Fibroblast of skin of right quadriceps (primary cell): ENCODE data around the gene PAPSS1.
"Not testable (repeated sequence)": the region's sequence is repeated elsewhere in the genome, so short reads cannot be mapped to it uniquely, and the experiment has no call there.

Experiments
- DNase-seq: peaks from one replicate; pipeline ENCODE4 v3.0.0-alpha.2; 2013

PAPSS1 gene

DNA sequence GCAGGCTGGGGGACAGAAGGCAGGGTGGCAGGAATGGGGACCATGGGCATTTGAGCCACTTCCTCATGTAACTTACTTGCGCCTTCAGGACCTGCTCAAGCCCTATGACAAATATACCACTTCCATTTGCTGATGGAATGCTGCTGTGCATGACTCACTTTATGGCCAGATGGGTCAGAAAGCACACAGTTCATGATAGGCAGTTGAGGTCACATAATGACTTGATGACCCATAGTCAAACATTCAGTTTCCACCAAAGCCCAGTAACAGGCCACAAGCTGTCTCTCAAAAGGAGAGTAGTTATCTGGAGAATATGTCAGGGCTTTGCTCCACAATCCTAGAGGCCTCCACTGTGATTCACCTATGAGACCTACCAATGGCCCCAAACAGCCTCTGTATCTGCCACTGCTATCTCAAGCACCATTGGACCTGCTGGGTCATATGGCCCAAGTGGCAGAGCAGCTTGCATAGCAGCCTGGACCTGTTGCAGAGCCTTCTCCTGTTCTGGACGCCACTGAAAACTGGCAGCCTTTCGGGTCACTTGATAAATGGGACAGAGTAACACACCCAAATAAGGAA is 5.3 kb upstream of the PAPSS1 start:
- DNase-seq = no peak

- DNase-seq = not testable (repeated sequence)
These were observed 3.3 kb upstream of the PAPSS1 start for GRCh38 chr4:107723331-107723730.

DNA sequence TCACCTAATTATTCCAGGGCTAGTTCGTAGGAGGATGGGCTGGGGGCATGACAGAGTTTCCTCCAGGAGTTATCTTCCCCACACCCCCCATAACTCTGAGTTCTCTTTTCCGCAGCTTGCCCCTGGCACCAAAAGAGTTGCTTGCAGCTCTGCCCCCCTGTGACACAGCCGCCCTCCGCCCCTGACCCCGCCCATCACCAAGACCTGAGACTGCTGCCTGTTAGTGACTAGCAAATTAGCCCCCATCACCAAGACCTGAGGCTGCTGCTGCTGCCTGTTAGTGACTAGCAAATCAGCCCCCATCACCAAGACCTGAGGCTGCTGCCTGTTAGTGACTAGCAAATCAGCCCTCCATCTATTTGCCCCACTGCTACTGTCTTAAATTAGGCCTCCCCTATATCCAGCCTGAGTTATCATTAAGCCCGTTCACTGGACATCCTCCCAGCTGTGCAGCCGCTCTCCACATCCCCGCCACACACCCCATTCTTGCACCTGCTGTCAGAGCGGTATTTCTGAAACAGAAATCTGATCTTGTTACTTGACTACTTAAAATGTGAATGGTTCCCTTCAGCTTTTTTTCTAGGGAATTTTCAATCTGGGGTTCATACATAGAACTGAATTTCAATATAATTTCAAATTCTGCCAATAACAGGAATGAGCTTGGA is 1.5 kb upstream of the PAPSS1 start:
- no peak for DNase-seq

- DNase-seq = peak; percentile 7
These were observed 670 bp downstream of the PAPSS1 start for GRCh38 chr4:107719207-107719921.

- peak; percentile 9 for DNase-seq
These were observed 1.6 kb downstream of the PAPSS1 start for GRCh38 chr4:107718351-107718965.

DNA sequence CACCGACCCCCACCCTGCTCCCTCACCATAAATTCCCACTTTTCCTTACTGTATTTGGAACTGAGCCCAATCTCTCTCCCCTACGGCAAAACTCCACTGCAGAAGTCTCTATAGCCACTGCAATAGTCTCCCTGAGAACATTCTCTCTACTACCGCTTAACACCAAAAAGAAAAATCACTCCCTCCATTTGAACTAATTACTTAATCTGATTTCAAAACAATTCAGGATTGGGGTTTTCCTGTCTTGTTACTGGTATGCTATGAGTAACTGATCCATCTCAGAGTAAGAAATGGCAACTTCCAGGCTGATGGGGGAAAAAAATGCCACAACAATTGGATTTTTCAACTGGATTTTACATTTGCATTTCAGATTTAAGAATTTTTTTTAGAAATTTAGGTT is 5.8 kb downstream of the PAPSS1 start:
- DNase-seq = peak; percentile 44

DNA sequence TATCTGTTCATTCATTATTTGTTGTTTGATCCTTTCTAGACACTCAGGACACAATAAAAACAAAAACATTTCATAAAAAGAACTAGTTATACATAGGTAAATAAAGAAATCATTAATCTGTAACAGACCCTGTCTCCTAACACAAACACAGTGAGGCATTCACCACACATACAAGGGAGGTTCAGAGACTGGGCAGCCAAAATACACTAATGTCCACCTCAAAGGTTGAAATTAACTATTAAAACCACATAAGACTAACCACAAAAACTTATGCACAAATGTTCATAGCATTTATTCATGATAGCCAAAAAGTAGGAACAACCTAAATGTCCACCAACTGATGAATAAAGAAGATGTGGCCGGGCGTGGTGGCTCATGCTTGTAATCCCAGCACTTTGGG is 7.8 kb downstream of the PAPSS1 start:
- no peak for DNase-seq

DNA sequence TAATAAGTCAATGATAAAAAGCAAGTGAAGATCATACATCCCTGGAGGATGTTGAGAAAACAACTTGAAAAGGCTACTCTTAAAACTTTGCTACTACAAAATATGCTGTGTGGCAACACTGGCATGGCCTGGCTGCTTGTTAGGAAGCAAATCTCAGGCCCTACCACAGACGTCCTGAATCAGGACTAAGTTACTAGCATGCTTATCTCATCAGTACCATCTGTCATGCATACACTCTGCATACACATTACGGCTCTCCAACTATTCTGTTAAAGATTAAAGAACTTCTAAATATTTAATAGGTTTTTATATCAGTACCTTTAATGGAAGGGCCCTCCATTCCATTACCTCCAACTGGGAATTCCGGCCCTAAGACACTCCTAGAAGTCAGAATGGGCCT is 8.2 kb downstream of the PAPSS1 start:
- no peak for DNase-seq

DNA sequence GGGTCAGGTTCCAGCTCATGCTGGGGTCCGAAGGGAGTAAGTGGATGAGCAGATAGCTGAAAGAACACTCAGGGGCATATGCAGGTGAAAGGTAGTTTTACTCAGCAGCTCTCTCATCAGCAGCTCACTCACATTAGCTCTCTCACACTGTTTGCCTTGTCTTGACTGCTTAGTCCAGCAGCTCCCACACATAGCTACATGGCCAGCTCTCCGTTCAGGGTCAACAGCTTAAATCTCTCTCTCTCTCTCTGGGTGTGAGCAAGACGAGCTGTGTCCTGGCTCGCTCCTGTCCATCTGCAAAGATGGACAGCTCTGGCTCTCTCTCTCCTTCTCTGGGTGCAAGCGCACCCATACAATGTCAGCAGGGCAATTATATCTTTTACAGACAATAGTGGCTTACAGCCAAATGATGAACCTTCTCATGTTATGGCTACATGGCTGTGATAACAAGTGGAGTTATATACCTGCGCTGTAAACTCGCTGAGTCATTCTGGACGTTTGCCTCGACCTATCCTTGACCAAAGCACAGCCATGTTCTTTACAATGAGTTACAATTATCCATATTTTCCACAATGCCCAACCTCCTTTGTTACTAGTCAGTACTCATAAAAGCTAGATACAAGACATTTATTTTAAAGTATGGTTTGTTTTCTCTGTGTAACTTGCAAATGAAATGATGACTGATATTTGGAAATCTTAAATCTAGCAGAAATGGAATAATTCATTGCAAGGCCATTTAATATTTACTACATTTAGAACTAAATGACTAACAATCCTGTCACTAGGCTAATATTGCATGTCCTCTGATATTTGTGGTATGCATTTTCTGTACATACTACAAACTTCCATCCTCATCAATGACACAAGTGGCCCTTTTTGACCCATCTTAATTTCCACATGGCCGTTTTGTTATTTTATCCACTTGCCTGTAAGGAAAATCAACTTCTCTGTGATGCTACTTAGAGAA is 9.3 kb downstream of the PAPSS1 start:
- no peak for DNase-seq

DNA sequence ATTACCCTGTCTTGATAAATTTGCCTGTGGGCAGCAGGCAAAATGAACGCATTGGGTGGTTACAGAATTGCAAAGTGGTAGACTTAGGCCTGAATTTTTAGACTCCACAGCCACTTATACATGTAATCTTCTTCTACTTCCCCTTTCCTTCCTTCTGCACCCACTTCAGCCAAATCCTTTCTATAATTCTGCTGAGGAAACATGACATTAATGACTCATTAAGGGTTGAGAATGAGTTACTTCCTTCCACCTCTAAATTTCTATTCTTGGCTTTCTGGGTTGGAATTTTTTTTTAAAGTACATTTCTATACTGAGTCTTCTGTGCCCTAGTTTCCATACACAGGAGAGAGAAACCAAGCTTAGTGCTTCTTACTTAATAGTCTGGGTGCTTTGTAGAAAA is 10.1 kb downstream of the PAPSS1 start:
- DNase-seq = no peak

DNA sequence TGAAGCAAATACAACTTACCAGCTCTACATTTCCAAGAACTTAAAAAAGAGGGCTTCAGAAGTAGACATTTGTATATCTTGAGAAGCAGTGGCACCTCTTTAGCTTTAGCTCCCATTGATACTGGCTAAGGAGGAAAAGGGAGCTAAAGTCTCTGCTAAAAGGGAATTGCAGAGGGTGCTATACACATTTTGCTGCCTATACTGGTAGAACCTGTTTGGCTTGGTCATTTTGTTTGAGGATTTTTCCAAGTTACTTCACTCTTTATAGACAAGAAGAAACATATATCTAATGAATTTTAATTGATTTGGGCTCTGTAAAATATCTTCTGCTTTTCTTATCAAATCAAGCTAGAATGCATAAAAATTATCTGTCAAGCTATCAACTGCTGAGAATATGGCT is 11.8 kb downstream of the PAPSS1 start:
- no peak for DNase-seq

GRCh38 chr4:107705742-107706556 is 14.1 kb downstream of the PAPSS1 start:
- DNase-seq = no peak

DNA sequence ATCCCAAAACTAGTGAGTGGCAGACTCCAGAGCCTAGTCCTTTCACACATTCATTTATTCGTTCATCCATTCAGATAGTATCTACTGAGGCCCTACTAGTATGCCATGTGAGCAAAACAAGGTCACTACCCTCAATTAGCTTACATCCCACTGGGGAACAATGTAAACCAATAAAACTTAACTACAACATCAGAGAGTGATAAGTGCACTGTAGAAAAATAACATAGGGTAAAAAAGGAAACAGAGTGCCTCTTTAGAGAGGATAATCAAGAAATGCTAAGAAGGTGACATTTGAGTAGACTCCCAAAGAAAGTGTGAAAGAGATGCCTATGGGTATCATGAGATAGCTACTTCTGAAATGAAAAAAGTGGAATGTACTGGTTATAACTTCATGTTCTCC is 18.5 kb downstream of the PAPSS1 start:
- DNase-seq = no peak

GRCh38 chr4:107699466-107700206 is 20.4 kb downstream of the PAPSS1 start:
- no peak for DNase-seq

GRCh38 chr4:107696187-107696586 is 23.8 kb downstream of the PAPSS1 start:
- DNase-seq = not testable (repeated sequence)

DNA sequence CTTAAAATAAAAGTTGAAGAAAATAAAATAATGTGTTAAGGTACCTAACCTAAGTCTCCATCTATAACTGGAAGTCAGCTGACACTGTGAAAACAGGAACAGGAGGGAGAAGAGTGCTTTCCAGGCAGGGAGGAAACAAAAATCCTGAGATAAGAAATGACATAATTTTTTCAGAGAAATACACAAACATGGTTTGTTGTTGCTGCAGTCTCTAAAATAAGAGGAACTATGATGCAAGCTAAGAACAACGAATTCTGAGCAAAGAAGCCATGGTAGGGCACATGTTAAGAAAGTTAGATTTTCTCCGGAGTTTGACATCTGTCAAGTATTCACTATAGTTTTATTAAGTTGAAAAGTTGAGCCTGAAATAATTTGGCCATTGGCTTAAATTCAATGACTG is 26.9 kb downstream of the PAPSS1 start:
- DNase-seq = no peak

DNA sequence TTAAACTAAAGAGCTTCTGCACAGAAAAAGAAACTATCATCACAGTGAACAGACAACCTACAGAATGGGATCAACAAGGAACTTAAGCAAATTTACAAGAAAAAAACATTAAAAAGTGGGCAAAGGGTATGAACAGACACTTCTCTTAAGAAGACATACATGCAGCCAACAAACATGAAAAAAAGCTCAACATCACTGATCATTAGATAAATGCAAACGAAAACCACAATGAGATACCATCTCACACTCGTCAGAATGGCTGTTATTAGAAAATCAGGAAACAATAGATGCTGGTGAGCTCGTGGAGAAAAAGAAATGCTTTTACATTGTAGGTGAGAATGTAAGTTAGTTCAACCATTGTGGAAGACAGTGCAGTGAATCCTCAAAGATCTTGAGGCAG is 27.8 kb downstream of the PAPSS1 start:
- no peak for DNase-seq

- no peak for DNase-seq
These were observed 28.7 kb downstream of the PAPSS1 start for GRCh38 chr4:107691378-107691777.

DNA sequence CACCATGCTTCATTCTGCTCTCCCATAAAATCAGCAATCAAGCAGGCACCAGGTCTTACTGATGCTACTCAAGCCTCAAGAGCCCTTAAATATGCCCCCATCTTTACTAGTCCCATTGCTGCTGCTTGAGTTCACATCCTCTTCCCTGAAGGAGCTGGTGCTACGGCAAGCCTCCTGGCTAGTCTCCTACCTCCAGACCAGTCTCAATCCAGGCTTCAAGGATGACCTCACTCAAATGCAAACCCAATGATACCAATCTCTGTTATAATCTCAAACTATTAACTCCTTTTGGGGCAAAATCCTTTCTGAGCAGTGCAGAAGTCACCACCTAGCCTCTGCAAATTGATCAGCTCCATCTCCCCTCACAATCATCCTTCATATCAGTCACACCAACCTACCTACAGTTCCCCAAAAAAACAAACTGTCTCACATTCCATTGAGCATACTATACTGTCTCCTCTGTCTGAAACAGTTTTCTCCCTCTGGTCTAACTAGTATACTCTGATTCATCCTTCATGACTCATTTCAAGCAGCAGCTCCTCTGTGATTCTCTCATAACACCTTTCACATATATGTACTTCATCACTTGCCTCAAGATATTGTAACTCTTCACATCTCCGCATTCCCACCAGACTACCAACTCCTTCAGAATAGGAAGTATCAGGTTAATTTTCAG is 30.0 kb downstream of the PAPSS1 start:
- peak; percentile 81 for DNase-seq

DNA sequence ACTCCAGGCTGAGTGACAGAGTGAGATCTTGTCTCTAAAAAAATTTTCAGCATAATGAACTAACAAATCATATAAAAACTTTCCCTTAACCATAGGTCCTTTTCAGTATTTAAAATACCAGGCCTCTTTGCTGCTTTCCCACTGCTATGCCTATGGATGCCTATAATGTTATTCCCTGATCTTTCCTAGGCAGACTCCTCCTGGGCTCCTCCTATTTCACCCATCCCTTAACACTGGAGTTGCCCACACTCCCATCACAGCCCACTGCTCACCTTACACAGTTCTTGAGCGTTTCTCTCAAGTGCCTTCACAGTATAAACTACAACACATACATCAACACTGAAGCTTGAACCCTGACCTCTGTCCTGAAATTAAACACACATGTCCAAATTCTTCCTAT is 31.6 kb downstream of the PAPSS1 start:
- DNase-seq = no peak

- DNase-seq = no peak
These were observed 34.3 kb downstream of the PAPSS1 start for GRCh38 chr4:107685740-107686139.
